ENCODE results near the gene ITPR3. TPM values are rescaled to one million over a fixed set of nuclear protein-coding genes. Genes with fewer than 3 reads are reported as not detected.

Gene ITPR3
- polyA plus RNA-seq, 1 donor (not counting 4 experiments of a cell fraction or from before 2014, with no cell fraction given): 43.3 TPM

GRCh38 chr6:33664506-33665057 lies 43.5 kb downstream of the ITPR3 start:
- H3K4me3 ChIP-seq (ENCODE audit: control insufficient read depth in 2 of 3, extremely low read depth in 1 of 3, insufficient read depth in 2 of 3, low read depth in 1 of 3, low read length in 3 of 3): no peak overlapping the region
- no peak for DNase-seq (ENCODE audit: low read depth, low spot score)
- TF ChIP-seq CTCF (optimal IDR thresholded peaks at IDR 0.05 in 1 of 3, IDR thresholded peaks at IDR 0.05 in 1 of 3, conservative IDR thresholded peaks at IDR 0.05 in 1 of 3; ENCODE audit: extremely low read depth in 1 of 3, insufficient read depth in 2 of 3, low read length in 3 of 3) (no peak), EZH2 (IDR thresholded peaks at IDR 0.05; ENCODE audit: low read length) (no peak)
- dilution Hi-C loops (cut with MboI; ENCODE audit: extremely low pct_ligation_motif_present, low sequenced_read_pairs): no loop called here
- no peaks in the 10 kb centered on the region for H3K79me2 ChIP-seq (ENCODE audit: control insufficient read depth, insufficient read depth, low read length)
- H3K4me1 ChIP-seq (ENCODE audit: control insufficient read depth, extremely low read depth, insufficient read depth, low read length): peaks cover 12% of the 10 kb centered on the region
- no peak overlapping the region for H3K4me2 ChIP-seq (ENCODE audit: control insufficient read depth, extremely low read depth, insufficient read depth, low read depth, low read length)
- H3K27ac ChIP-seq (ENCODE audit: control insufficient read depth, insufficient read depth, low read length): no peak overlapping the region
- no peaks in the 10 kb centered on the region for H3K27me3 ChIP-seq (ENCODE audit: control insufficient read depth, extremely low read depth, insufficient read depth, low read length)
- no peaks in the 10 kb centered on the region for H3K9me1 ChIP-seq (ENCODE audit: control insufficient read depth, extremely low read depth, insufficient read depth, low read length)
- H3K9ac ChIP-seq (ENCODE audit: control insufficient read depth, extremely low read depth, insufficient read depth, low read length): no peak overlapping the region
- H4K20me1 ChIP-seq (ENCODE audit: control insufficient read depth, extremely low read depth, insufficient read depth, low read length): no peaks in the 10 kb centered on the region
- no peak overlapping the region for H2AFZ ChIP-seq (ENCODE audit: control insufficient read depth, low read length)
- peaks cover 42 to 46% of the 10 kb centered on the region in 2 experiments for H3K36me3 ChIP-seq (ENCODE audit: control insufficient read depth in 2 of 2, extremely low read depth in 1 of 2, insufficient read depth in 2 of 2, low read length in 2 of 2)
- no peak for FAIRE-seq
- no peaks in the 10 kb centered on the region for H3K9me3 ChIP-seq (ENCODE audit: control insufficient read depth, low read depth, low read length)

- H3K4me1 ChIP-seq (ENCODE audit: control insufficient read depth, extremely low read depth, insufficient read depth, low read length): peaks cover 13% of the 10 kb centered on the region
- H3K36me3 ChIP-seq (ENCODE audit: control insufficient read depth in 2 of 2, extremely low read depth in 1 of 2, insufficient read depth in 2 of 2, low read length in 2 of 2): peaks cover 50 to 52% of the 10 kb centered on the region in 2 experiments
- TF ChIP-seq CTCF (optimal IDR thresholded peaks at IDR 0.05 in 1 of 3, IDR thresholded peaks at IDR 0.05 in 1 of 3, conservative IDR thresholded peaks at IDR 0.05 in 1 of 3; ENCODE audit: extremely low read depth in 1 of 3, insufficient read depth in 2 of 3, low read length in 3 of 3) (no peak), EZH2 (IDR thresholded peaks at IDR 0.05; ENCODE audit: low read length) (no peak)
- H3K4me2 ChIP-seq (ENCODE audit: control insufficient read depth, extremely low read depth, insufficient read depth, low read depth, low read length): no peak overlapping the region
- H3K79me2 ChIP-seq (ENCODE audit: control insufficient read depth, insufficient read depth, low read length): no peaks in the 10 kb centered on the region
- no peak overlapping the region for H3K4me3 ChIP-seq (ENCODE audit: control insufficient read depth in 2 of 3, extremely low read depth in 1 of 3, insufficient read depth in 2 of 3, low read depth in 1 of 3, low read length in 3 of 3)
- no peak for FAIRE-seq
- H4K20me1 ChIP-seq (ENCODE audit: control insufficient read depth, extremely low read depth, insufficient read depth, low read length): no peaks in the 10 kb centered on the region
- no peak overlapping the region for H3K27ac ChIP-seq (ENCODE audit: control insufficient read depth, insufficient read depth, low read length)
- no peaks in the 10 kb centered on the region for H3K9me3 ChIP-seq (ENCODE audit: control insufficient read depth, low read depth, low read length)
- H2AFZ ChIP-seq (ENCODE audit: control insufficient read depth, low read length): no peak overlapping the region
- H3K9me1 ChIP-seq (ENCODE audit: control insufficient read depth, extremely low read depth, insufficient read depth, low read length): no peaks in the 10 kb centered on the region
- no peak overlapping the region for H3K9ac ChIP-seq (ENCODE audit: control insufficient read depth, extremely low read depth, insufficient read depth, low read length)
- DNase-seq (ENCODE audit: low read depth, low spot score): no peak
- H3K27me3 ChIP-seq (ENCODE audit: control insufficient read depth, extremely low read depth, insufficient read depth, low read length): no peaks in the 10 kb centered on the region
- dilution Hi-C loops (cut with MboI; ENCODE audit: extremely low pct_ligation_motif_present, low sequenced_read_pairs): no loop called here
Measured at GRCh38 chr6:33665957-33666356, 44.8 kb downstream of the ITPR3 start.

Data from keratinocyte (primary cell).